GM21825 (cell line): ENCODE measurements around the gene KLHL7.
"Not testable (repeated sequence)": the region's sequence is repeated elsewhere in the genome, so short reads cannot be mapped to it uniquely, and the experiment has no call there.

Experiments used
- ATAC-seq: cut with Tn5 transposase; IDR thresholded peaks from one replicate; pipeline ENCODE4 v1.9.1; 2021; ENCODE audit warnings: mild to moderate bottlenecking, moderate library complexity; ENCODE audit not compliant: unreplicated experiment

KLHL7 gene

GRCh38 chr7:23212395-23212794, 106.8 kb downstream of the KLHL7 start:
- ATAC-seq, result no peak

GRCh38 chr7:23212841-23213240, 107.3 kb downstream of the KLHL7 start:
- ATAC-seq, result no peak

GRCh38 chr7:23213755-23214154, 108.2 kb downstream of the KLHL7 start:
- no peak for ATAC-seq

GRCh38 chr7:23214423-23214822, 108.8 kb downstream of the KLHL7 start:
- no peak for ATAC-seq

- ATAC-seq, result no peak
Observed at GRCh38 chr7:23214938-23215337, 109.4 kb downstream of the KLHL7 start.

- no peak for ATAC-seq
Observed at GRCh38 chr7:23216021-23216420, 110.4 kb downstream of the KLHL7 start.

GRCh38 chr7:23218196-23218595, 112.6 kb downstream of the KLHL7 start:
- ATAC-seq, result no peak

- no peak for ATAC-seq
Observed at GRCh38 chr7:23220690-23221305, 115.2 kb downstream of the KLHL7 start.

- ATAC-seq, result no peak
Observed at GRCh38 chr7:23222439-23223030, 117.0 kb downstream of the KLHL7 start.

GRCh38 chr7:23224364-23224763, 118.8 kb downstream of the KLHL7 start:
- not testable (repeated sequence) for ATAC-seq

GRCh38 chr7:23226844-23227450, 121.4 kb downstream of the KLHL7 start:
- no peak for ATAC-seq
